ENCODE results near the gene PLOD1.
"Not testable (repeated sequence)": the region's sequence is repeated elsewhere in the genome, so short reads cannot be mapped to it uniquely, and the experiment has no call there.

Gene PLOD1

DNA sequence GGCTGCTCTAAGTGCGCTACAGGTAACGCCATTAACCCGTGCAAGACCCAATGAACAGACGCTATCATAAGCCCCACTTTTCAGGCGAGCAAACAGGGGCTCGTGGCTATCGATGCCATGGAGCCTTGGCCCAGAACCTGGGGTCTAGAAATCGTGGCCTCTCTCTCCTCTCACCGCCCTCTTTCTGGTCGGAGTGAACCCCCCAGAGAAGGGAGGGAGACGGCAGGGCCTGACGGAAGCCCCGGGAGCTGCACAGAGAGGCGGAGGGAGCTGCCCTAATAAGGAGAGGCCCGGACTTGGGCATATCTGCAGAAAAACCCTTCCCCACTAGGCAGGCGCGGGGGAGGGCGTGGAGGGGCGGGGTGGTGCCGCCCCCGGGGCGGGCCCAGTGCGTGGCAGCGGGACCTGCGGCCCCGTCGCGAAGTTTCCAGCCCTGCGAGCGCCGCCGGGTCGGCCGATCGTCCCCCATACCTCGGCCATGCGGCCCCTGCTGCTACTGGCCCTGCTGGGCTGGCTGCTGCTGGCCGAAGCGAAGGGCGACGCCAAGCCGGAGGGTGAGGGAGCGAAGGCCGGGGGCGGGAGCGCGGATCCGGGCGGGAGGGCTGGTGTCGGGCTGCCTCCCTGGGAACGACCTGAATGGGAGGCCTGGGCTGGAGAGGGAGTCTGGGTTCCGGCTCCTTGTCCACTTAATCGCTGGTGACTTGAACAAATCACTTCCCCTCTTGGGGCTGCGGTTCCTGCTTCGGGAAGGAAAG lies at the start of gene PLOD1:
Gene PLOD1 (plus strand): TSS at position 416 of the 755 bp plus-strand sequence. CDS start 63 bp downstream, at position 479.
- ATAC-seq (peak; percentile 99), DNase-seq (peak; percentile 88)
- H3K36me3 Mint-ChIP-seq (ENCODE audit: low read depth) = no peaks in the 10 kb centered on the region
- peak within 1 kb of the TSS; percentile 54 for H3K27ac Mint-ChIP-seq
- H3K4me3 Mint-ChIP-seq = peak within 1 kb of the TSS; percentile 80
- H3K4me1 Mint-ChIP-seq = peaks cover 9% of the 10 kb centered on the region
- H3K9me3 Mint-ChIP-seq = no peaks in the 10 kb centered on the region
- H3K27me3 Mint-ChIP-seq = no peaks in the 10 kb centered on the region

- Mint-ChIP-seq H3K36me3 (ENCODE audit: low read depth) (no peaks in the 10 kb centered on the region), H3K9me3 (no peaks in the 10 kb centered on the region), H3K4me3 (no peak overlapping the region), H3K27me3 (peaks cover 3% of the 10 kb centered on the region), H3K4me1 (no peaks in the 10 kb centered on the region), H3K27ac (no peak overlapping the region)
- ATAC-seq (no peak), DNase-seq (no peak)
These were observed 48.6 kb upstream of the PLOD1 start for GRCh38 chr1:11885916-11886315.

DNA sequence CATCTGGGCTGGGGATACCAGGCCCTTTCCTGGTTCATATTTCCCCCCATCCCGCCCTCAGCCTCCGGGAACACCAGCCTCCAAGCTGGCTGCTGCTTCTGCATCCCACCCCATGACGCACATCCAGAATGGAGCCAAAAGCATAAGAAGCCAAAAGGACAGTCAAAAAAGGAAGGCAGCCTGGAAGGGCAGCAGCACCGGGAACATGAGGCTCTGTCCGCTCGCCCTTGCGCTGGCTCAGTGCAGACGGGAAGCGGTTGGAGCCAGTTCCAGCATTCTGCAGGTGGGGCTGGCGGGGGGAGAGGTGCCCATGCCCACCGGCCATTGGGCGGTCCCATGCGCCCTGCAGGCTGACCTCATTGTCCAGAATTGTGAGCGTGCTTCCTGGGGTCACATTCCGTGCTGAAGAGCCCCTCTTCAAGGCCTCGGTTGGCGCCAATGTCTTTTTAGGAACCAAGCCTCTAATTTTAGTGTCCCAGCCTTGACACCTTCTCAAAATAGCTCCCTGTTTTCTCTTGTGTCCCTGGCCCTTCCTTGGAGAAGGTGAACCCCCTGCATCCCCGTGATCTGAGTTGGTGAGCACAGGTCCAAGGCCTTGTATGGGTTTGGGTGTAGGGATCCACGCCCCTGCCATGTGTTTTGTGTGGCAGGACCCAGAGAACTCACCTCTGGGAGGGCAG lies 47.4 kb upstream of the PLOD1 start:
- H3K4me1 Mint-ChIP-seq = no peaks in the 10 kb centered on the region
- peaks cover 3% of the 10 kb centered on the region for H3K27me3 Mint-ChIP-seq
- no peak for DNase-seq
- ATAC-seq = no peak
- no peak overlapping the region for H3K4me3 Mint-ChIP-seq
- no peaks in the 10 kb centered on the region for H3K36me3 Mint-ChIP-seq (ENCODE audit: low read depth)
- H3K9me3 Mint-ChIP-seq = no peaks in the 10 kb centered on the region
- no peak overlapping the region for H3K27ac Mint-ChIP-seq

GRCh38 chr1:11887666-11888007 lies 46.9 kb upstream of the PLOD1 start:
- Mint-ChIP-seq H3K36me3 (ENCODE audit: low read depth) (no peaks in the 10 kb centered on the region), H3K27ac (no peak overlapping the region), H3K4me3 (no peak overlapping the region), H3K9me3 (no peaks in the 10 kb centered on the region), H3K27me3 (peaks cover 3% of the 10 kb centered on the region), H3K4me1 (no peaks in the 10 kb centered on the region)
- ATAC-seq (no peak), DNase-seq (no peak)

DNA sequence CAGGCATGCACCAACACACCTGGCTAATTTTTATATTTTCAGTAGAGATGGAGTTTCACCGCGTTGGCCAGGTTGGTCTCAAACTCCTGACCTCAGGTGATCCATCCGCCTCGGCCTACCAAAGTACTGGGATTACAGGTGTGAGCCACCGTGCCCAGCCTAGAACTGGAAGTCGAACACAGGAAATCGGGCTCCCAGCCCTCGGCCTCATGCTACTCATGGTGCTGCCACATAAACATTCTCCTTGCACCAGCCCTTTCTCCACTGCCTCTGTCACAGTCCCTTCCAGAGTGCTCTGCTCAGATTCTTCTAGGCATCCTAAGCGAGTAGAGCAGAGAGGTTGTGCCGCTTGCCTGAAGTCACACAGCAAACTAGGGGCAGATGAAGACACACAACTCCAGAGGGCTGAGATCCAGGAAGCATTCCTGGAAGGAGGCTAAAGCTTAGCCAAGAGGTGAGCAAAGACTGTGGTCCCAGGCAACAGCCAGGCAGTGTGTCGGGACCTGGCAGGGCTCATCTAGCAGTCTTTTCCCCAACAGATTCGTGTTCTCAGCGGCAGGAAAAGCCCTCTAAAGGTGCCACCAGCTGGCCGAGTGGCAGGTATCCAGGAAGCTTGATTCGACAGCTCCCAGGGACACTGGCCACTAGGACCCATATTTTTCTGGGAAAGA lies 46.2 kb upstream of the PLOD1 start:
- no peak for ATAC-seq
- peaks cover 3% of the 10 kb centered on the region for H3K27me3 Mint-ChIP-seq
- no peak overlapping the region for H3K27ac Mint-ChIP-seq
- H3K4me1 Mint-ChIP-seq = no peaks in the 10 kb centered on the region
- H3K4me3 Mint-ChIP-seq = no peak overlapping the region
- no peaks in the 10 kb centered on the region for H3K9me3 Mint-ChIP-seq
- H3K36me3 Mint-ChIP-seq (ENCODE audit: low read depth) = no peaks in the 10 kb centered on the region
- no peak for DNase-seq

- ATAC-seq (no peak), DNase-seq (no peak)
- H3K4me3 Mint-ChIP-seq = no peak overlapping the region
- H3K36me3 Mint-ChIP-seq (ENCODE audit: low read depth) = no peaks in the 10 kb centered on the region
- no peaks in the 10 kb centered on the region for H3K4me1 Mint-ChIP-seq
- no peaks in the 10 kb centered on the region for H3K9me3 Mint-ChIP-seq
- H3K27ac Mint-ChIP-seq = no peak overlapping the region
- H3K27me3 Mint-ChIP-seq = peaks cover 4% of the 10 kb centered on the region
These were observed 45.7 kb upstream of the PLOD1 start for GRCh38 chr1:11888877-11889208.

DNA sequence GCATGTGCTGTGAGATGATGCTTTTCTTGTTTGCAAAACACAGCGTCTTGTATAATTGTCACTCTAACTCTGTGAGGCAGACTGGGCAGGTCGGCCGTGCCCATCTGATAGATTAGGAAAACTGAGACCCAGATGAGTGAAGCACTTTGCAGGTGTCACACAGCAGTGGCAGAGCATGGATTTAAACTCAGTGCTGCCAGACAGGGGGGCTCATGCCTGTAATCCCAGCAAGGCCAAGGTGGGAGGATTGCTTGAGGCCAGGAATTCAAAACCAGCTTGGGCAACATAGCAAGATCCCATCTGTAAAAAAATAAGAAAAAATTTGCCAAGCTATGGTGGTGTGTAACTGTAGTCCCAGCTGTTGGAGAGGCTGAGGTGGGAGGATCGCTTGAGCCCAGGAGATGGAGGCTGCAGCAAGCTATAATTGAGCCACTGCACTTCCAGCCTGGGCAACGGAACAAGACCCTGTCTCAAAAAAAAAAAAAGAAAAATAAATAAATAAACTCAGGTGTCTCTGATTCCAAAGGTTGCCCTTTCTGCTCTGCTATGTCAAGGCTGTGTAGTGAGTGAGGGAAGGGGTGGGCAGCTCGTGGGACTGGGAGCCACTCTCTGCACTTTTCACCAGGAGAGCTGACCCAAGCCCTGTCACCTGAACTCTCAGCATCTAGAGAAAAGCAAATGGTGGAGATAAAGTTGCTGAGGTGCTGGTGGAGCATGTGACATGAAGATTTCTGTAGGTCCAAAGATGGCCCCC lies 42.9 kb upstream of the PLOD1 start:
- no peak for ATAC-seq
- H3K4me3 Mint-ChIP-seq = no peak overlapping the region
- H3K9me3 Mint-ChIP-seq = no peaks in the 10 kb centered on the region
- H3K36me3 Mint-ChIP-seq (ENCODE audit: low read depth) = no peaks in the 10 kb centered on the region
- H3K4me1 Mint-ChIP-seq = no peaks in the 10 kb centered on the region
- H3K27ac Mint-ChIP-seq = no peak overlapping the region
- H3K27me3 Mint-ChIP-seq = peaks cover 20% of the 10 kb centered on the region
- DNase-seq = no peak

- no peak overlapping the region for H3K4me3 Mint-ChIP-seq
- ATAC-seq (peak; percentile 88), DNase-seq (peak; percentile 74)
- H3K9me3 Mint-ChIP-seq = no peaks in the 10 kb centered on the region
- no peak overlapping the region for H3K27ac Mint-ChIP-seq
- H3K27me3 Mint-ChIP-seq = peaks cover 31% of the 10 kb centered on the region
- H3K36me3 Mint-ChIP-seq (ENCODE audit: low read depth) = no peaks in the 10 kb centered on the region
- H3K4me1 Mint-ChIP-seq = no peaks in the 10 kb centered on the region
These were observed 40.6 kb upstream of the PLOD1 start for GRCh38 chr1:11893907-11894251.

DNA sequence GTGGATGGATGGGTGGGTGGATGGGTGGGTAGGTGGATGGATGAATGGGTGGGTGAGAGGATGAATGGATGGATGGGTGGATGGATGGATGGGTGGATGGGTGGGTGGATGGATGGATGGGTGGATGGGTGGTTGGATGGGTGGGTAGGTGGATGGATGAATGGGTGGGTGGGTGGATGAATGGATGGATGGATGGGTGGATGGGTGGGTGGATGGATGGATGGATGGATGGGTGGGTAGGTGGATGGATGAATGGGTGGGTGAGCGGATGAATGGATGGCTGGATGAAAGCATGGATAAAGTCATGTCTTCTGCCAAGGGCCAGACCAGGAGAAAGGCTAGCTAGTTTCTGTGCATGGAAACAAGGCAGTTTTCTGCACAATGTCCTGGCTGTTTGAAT lies 40.0 kb upstream of the PLOD1 start:
- not testable (repeated sequence) for DNase-seq, ATAC-seq
- H3K27me3 Mint-ChIP-seq = peaks cover 37% of the 10 kb centered on the region

GRCh38 chr1:11898086-11898785 lies 36.3 kb upstream of the PLOD1 start:
- Mint-ChIP-seq H3K9me3 (no peaks in the 10 kb centered on the region), H3K36me3 (ENCODE audit: low read depth) (no peaks in the 10 kb centered on the region), H3K4me1 (no peaks in the 10 kb centered on the region), H3K4me3 (no peak overlapping the region), H3K27ac (no peak overlapping the region), H3K27me3 (peaks cover 52% of the 10 kb centered on the region)
- DNase-seq (no peak), ATAC-seq (no peak)

More for the DNA sequence above, 40.0 kb upstream of the PLOD1 start:
- H3K36me3 Mint-ChIP-seq (ENCODE audit: low read depth); H3K27ac Mint-ChIP-seq; H3K4me1 Mint-ChIP-seq; H3K4me3 Mint-ChIP-seq; H3K9me3 Mint-ChIP-seq: not testable (repeated sequence)

DNA sequence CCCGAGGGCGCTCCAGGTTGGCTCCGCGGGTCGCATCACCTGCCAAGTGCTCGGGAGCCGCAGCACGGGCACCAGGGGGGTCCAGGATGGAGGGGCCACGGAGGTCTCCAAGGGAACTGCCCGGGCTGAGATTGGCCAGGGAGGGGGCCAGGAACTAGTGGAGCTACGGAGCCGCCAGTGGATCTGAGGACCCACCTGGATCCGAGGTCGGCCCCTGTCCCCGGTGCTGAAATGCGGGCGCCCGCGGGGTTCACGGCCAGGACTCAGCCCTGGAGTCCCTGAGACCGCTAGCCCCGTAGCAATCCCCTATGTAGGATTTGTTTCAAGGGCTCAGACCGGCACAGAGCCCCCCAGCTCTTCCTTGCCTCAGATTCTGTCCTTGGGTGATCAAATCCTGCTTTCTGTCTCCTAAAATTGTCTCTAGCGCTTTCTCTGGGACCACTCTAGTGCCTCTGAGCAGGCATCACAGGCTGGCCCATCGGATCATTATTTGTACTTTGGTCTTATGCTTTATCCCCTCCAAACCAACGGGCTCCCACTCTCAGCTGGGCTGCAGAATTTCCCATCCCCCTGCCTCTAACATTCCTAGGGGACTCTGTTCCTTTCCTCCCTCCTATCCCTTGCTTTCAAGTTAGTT lies 35.6 kb upstream of the PLOD1 start:
- Mint-ChIP-seq H3K4me1 (peaks cover under 1% of the 10 kb centered on the region), H3K27ac (no peak overlapping the region), H3K36me3 (ENCODE audit: low read depth) (no peaks in the 10 kb centered on the region), H3K9me3 (no peaks in the 10 kb centered on the region), H3K4me3 (no peak overlapping the region), H3K27me3 (peaks cover 53% of the 10 kb centered on the region)
- DNase-seq = peak; percentile 22
- no peak for ATAC-seq

DNA sequence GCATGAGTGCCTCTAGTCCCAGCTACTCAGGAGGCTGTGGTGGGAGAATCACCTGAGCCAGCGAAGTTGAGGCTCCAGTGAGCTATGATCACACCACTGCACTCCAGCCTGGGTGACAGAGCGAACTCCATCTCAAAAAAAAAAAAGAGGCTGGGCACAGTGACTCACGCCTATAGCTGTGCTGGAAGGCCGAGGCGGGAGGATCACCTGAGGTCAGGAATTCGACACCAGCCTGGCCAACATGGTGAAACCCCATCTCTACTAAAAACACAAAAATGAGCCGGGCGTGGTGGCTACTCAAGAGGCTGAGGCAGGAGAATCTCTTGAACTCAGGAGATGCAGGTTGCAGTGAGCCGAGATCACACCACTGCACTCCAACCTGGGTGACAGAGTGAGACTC lies 33.1 kb upstream of the PLOD1 start:
- not testable (repeated sequence) for H3K27ac Mint-ChIP-seq; H3K9me3 Mint-ChIP-seq; ATAC-seq; DNase-seq; H3K36me3 Mint-ChIP-seq (ENCODE audit: low read depth); H3K4me3 Mint-ChIP-seq
- H3K27me3 Mint-ChIP-seq = peaks cover 50% of the 10 kb centered on the region
- peaks cover 18% of the 10 kb centered on the region for H3K4me1 Mint-ChIP-seq

- no peak overlapping the region for H3K4me3 Mint-ChIP-seq
- DNase-seq (no peak), ATAC-seq (no peak)
- peaks cover 3% of the 10 kb centered on the region for H3K36me3 Mint-ChIP-seq (ENCODE audit: low read depth)
- H3K4me1 Mint-ChIP-seq = peaks cover 28% of the 10 kb centered on the region
- no peak overlapping the region for H3K27ac Mint-ChIP-seq
- H3K9me3 Mint-ChIP-seq = no peaks in the 10 kb centered on the region
- peaks cover 42% of the 10 kb centered on the region for H3K27me3 Mint-ChIP-seq
These were observed 31.3 kb upstream of the PLOD1 start for GRCh38 chr1:11903210-11903609.

GRCh38 chr1:11904156-11904555 lies 30.4 kb upstream of the PLOD1 start:
- ATAC-seq; H3K36me3 Mint-ChIP-seq (ENCODE audit: low read depth); H3K4me3 Mint-ChIP-seq; H3K9me3 Mint-ChIP-seq; DNase-seq; H3K27ac Mint-ChIP-seq: not testable (repeated sequence)
- peaks cover 43% of the 10 kb centered on the region for H3K27me3 Mint-ChIP-seq
- peaks cover 35% of the 10 kb centered on the region for H3K4me1 Mint-ChIP-seq

Measured in activated naive CD8-positive, alpha-beta T cell treated with anti-CD3 and anti-CD28 coated beads, Interleukin-2, amount 50 U/mL, for 24 hours (primary cell).